K562 (cell line): ENCODE data around the gene KRTAP16-1. TPM values are rescaled to one million over a fixed set of nuclear protein-coding genes. Genes with fewer than 3 reads are reported as not detected.

Source experiments
- ATAC-seq: fragments of 200-7000 bp; cut with Tn5 transposase; 3 replicates; pipeline ENCODE4 v1.9.1; 2020; ENCODE audit warnings: moderate library complexity
- BruUV-seq: library from RNA; stranded (reverse); fragments of 400-500 nt; replicated peaks from 2 replicates; lab custom pipeline; 2021; lab: Mats Ljungman, UMichigan
- CTCF ChIA-PET: fragments of 300-600 bp; formaldehyde crosslinking; extraction: SDS; loops from one replicate; lab custom pipeline; 2021; ENCODE audit warnings: low intra/inter-chr PET ratio; lab: Yijun Ruan, JAX
- POLR2A ChIA-PET: fragments of 300-600, 350-650 bp; sonication (Branson Sonifier 250); formaldehyde crosslinking; extraction: SDS; loops from one replicate; lab custom pipeline; 2021; ENCODE audit warnings: antibody characterized with exemption, inconsistent platforms; lab: Yijun Ruan, JAX
- DNase-seq, 4 experiments: peaks; one replicate each; pipeline versions ENCODE4 v3.0.0 to v3.0.0-alpha.2; 2011 to 2018; ENCODE audit warnings: low spot score in 3 of 4, mixed read lengths in 3 of 4; ENCODE audit errors: extremely low read depth in 1 of 4
- FAIRE-seq: peaks from 2 replicates; lab custom pipeline; 2011; peaks lifted over from hg19 to GRCh38; lab: Jason Lieb, UNC
- H2AFZ ChIP-seq: 2 replicates; pipeline ENCODE4 v1.6.0; 2011; ENCODE audit warnings: low read depth, low read length, control low read depth, inconsistent platforms
- H3K27ac ChIP-seq: fragments of 200-600 bp; 3 replicates; pipeline ENCODE4 v1.8.0; 2011; ENCODE audit warnings: low read depth, mild to moderate bottlenecking, control low read depth, inconsistent platforms, low read length, moderate library complexity, mixed read lengths; ENCODE audit errors: extremely low read depth
- H3K27me3 ChIP-seq, 2 experiments: fragments of 300-600 bp in 1 of 2; 2 replicates in 1 of 2; 3 replicates in 1 of 2; pipeline versions ENCODE4 v1.6.0 to v1.8.0; 2011; ENCODE audit warnings: inconsistent platforms in 2 of 2, low read length in 2 of 2, mild to moderate bottlenecking in 1 of 2, mixed read lengths in 1 of 2, moderate library complexity in 1 of 2; ENCODE audit not compliant: control insufficient read depth in 2 of 2, insufficient read depth in 2 of 2
- H3K36me3 ChIP-seq: fragments of 300-600 bp; 3 replicates; pipeline ENCODE4 v1.8.0; 2011; ENCODE audit warnings: mild to moderate bottlenecking, low read length, inconsistent platforms; ENCODE audit not compliant: control insufficient read depth, insufficient read depth
- H3K4me1 ChIP-seq, 2 experiments: fragments of 200-600 bp in 1 of 2; replicated peaks in 1 of 2; 2 replicates in 1 of 2; 3 replicates in 1 of 2; pipeline versions ENCODE4 v1.5.1 to v1.8.0; 2011; ENCODE audit warnings: inconsistent platforms in 2 of 2, low read length in 2 of 2, mild to moderate bottlenecking in 1 of 2, mixed read lengths in 1 of 2, moderate library complexity in 1 of 2; ENCODE audit not compliant: control insufficient read depth in 2 of 2, insufficient read depth in 2 of 2
- H3K4me2 ChIP-seq: 2 replicates; pipeline ENCODE4 v1.6.1; 2011; ENCODE audit warnings: low read length, control low read depth, inconsistent platforms, mixed read lengths; ENCODE audit not compliant: insufficient read depth
- H3K4me3 ChIP-seq: fragments of 200-600 bp; sonication (generic), shearing (Covaris generic); 2 replicates; pipeline ENCODE4 v1.5.1; 2016; ENCODE audit warnings: control low read depth, inconsistent platforms
- H3K79me2 ChIP-seq: fragments of 200-600 bp; 3 replicates; pipeline ENCODE4 v1.8.0; 2011; ENCODE audit warnings: low read length, inconsistent platforms; ENCODE audit not compliant: control insufficient read depth, insufficient read depth
- H3K9ac ChIP-seq, 2 experiments: 2 replicates each; pipeline versions ENCODE4 v1.6.0 to v1.6.1; 2011; ENCODE audit warnings: low read depth in 2 of 2, low read length in 2 of 2, control low read depth in 1 of 2, inconsistent platforms in 1 of 2, mild to moderate bottlenecking in 1 of 2, mixed read lengths in 1 of 2; ENCODE audit not compliant: insufficient read depth in 1 of 2
- H3K9me1 ChIP-seq: one replicate; pipeline ENCODE4 v1.6.0; 2011; ENCODE audit warnings: inconsistent platforms, mild to moderate bottlenecking, low read length, moderate library complexity; ENCODE audit not compliant: control insufficient read depth, insufficient read depth
- H3K9me3 ChIP-seq: replicated peaks from 2 replicates; pipeline ENCODE4 v1.5.1; 2011; ENCODE audit warnings: low read depth, low read length, inconsistent platforms; ENCODE audit not compliant: control insufficient read depth, insufficient read depth
- H4K20me1 ChIP-seq: replicated peaks from 2 replicates; pipeline ENCODE4 v1.6.1; 2011; ENCODE audit warnings: low read length, inconsistent platforms, mixed read lengths; ENCODE audit not compliant: control insufficient read depth, insufficient read depth
- CEBPG ChIP-seq, 3 experiments: fragments of 200-800 bp in 1 of 3; sonication (Bioruptor generic) in 1 of 3; sonication (generic) in 1 of 3; formaldehyde crosslinking in 1 of 3; IDR thresholded peaks in 2 of 3; conservative IDR thresholded peaks in 1 of 3; 2 replicates each; pipeline versions ENCODE4 v1.6.1 to v1.8.0; 2016 to 2022; ENCODE audit warnings: missing compliant biosample characterization in 2 of 3, missing genetic modification characterization in 2 of 3, mild to moderate bottlenecking in 1 of 3, missing genetic modification reagents in 1 of 3
- IFI16 ChIP-seq: fragments of 250-450 bp; sonication (Bioruptor Pico); IDR thresholded peaks from 2 replicates; pipeline ENCODE4 v2.1.2; 2022; ENCODE audit warnings: mild to moderate bottlenecking, inconsistent platforms
- MTF1 ChIP-seq: fragments of 250-450 bp; sonication (Bioruptor Pico); IDR thresholded peaks from 2 replicates; pipeline ENCODE4 v1.9.0; 2021; ENCODE audit warnings: moderate library complexity, mild to moderate bottlenecking, inconsistent platforms, borderline replicate concordance
- SMARCB1 ChIP-seq: IDR thresholded peaks from 2 replicates; pipeline ENCODE4 v1.6.1; 2011; ENCODE audit warnings: improper control_type of control experiment, low read depth; ENCODE audit not compliant: insufficient read length
- SNIP1 ChIP-seq: fragments of 450-650 bp; IDR thresholded peaks from 2 replicates; pipeline ENCODE4 v1.7.1; 2017; ENCODE audit warnings: low read depth, mild to moderate bottlenecking
- XRCC3 ChIP-seq: fragments of 450-650 bp; IDR thresholded peaks from 2 replicates; pipeline ENCODE4 v1.6.1; 2017; ENCODE audit warnings: mild to moderate bottlenecking, moderate library complexity
- ZHX1 ChIP-seq: fragments of 150-350 bp; conservative IDR thresholded peaks from 2 replicates; pipeline ENCODE4 v1.6.1; 2014; ENCODE audit warnings: low read length
- ZKSCAN1 ChIP-seq: fragments of 150-350 bp; IDR thresholded peaks from 2 replicates; pipeline ENCODE4 v1.6.1; 2016; ENCODE audit warnings: low read depth, low read length
- WGBS: fragments of 100-300 bp; shearing (Covaris generic); methylation state at CpG from one replicate; pipeline ENCODE4 v1.1.6; 2016; ENCODE audit warnings: low coverage, mixed read lengths; ENCODE audit not compliant: insufficient coverage; ENCODE audit errors: missing lambda C conversion rate; 5-methylcytosine and 5-hydroxymethylcytosine counted together
- in situ Hi-C: fragments of 300-500 bp; cut with MboI; formaldehyde crosslinking; loops from 4 replicates; pipeline ENCODE4 v1.15.0; 2018; ENCODE audit warnings: inconsistent platforms, mixed read lengths
- intact Hi-C: fragments of 100-400 bp; cut with micrococcal nuclease; formaldehyde crosslinking; loops from 2 replicates; pipeline ENCODE4 v1.14.2; 2022
- polyA plus RNA-seq, 8 experiments: library from polyadenylated mRNA; depleted of rRNA in 4 of 8; stranded (reverse) in 5 of 8; unstranded in 3 of 8; fragments of >200 nt; fragmentation: Nextera tagmentation in 2 of 8; fragmentation: Illumina TruSeq in 1 of 8; extraction: Ambion mirVana in 2 of 8; extraction: Trizol in 1 of 8; gene quantifications; 2 replicates each; pipeline versions ENCODE4 v1.2.1 to v1.2.3, GENCODE V29; 2011 to 2014; ENCODE audit warnings: inconsistent platforms in 1 of 8, missing spikeins in 1 of 8
- total RNA-seq, 7 experiments: library from RNA; depleted of rRNA in 6 of 7; stranded (reverse); fragments of >200 nt in 6 of 7; fragmentation: Illumina TruSeq in 2 of 7; extraction: Trizol in 2 of 7; gene quantifications; 2 replicates each; pipeline versions ENCODE4 v1.2.1 to v1.2.3, GENCODE V29; 2011 to 2021; ENCODE audit warnings: low replicate concordance in 1 of 7
- TF ChIP-seq, protein P1 (sequence below), 2 experiments: fragments of 450-650 bp; formaldehyde crosslinking in 1 of 2; IDR thresholded peaks; 2 replicates each; pipeline versions ENCODE4 v1.4.0 to v1.6.1; 2014 to 2020; ENCODE audit warnings: mild to moderate bottlenecking in 2 of 2, borderline replicate concordance in 1 of 2, low read depth in 1 of 2
- TF ChIP-seq, protein P2 (sequence below): fragments of 450-650 bp; formaldehyde crosslinking; IDR thresholded peaks from 2 replicates; pipeline ENCODE4 v1.4.0; 2022; ENCODE audit warnings: mild to moderate bottlenecking, moderate library complexity

Gene KRTAP16-1
- total and polyA plus RNA-seq, 9 of the 15 experiments (the other 6 are each of a cell fraction or from before 2014, with no cell fraction given) = not detected

- Histone ChIP-seq H2AFZ (no peak overlapping the region), H3K36me3 (no peaks in the 10 kb centered on the region), H3K4me2 (no peak overlapping the region), H3K9me1 (no peaks in the 10 kb centered on the region), H3K79me2 (no peaks in the 10 kb centered on the region), H3K27me3 (no peaks in the 10 kb centered on the region), H3K4me1 (no peaks in the 10 kb centered on the region), H3K4me3 (no peak overlapping the region), H4K20me1 (no peaks in the 10 kb centered on the region), H3K9ac (no peak overlapping the region), H3K9me3 (no peaks in the 10 kb centered on the region), H3K27ac (no peak overlapping the region)
- 0% methylated on average over 2 of the region's 2 CpGs for WGBS
- CTCF ChIA-PET = no interaction called here
- POLR2A ChIA-PET = no interaction called here
- in situ Hi-C loops (no loop called here), intact Hi-C loops (no loop called here)
- ATAC-seq (no peak), DNase-seq (no peak), FAIRE-seq (no peak)
- no TSS peak for BruUV-seq
- TF ChIP-seq SMARCB1 (no peak), ZHX1 (no peak), ZKSCAN1 (no peak), MTF1 (CRISPR knock-in tag) (no peak), SNIP1 (no peak), IFI16 (CRISPR knock-in tag) (no peak), CEBPG (CRISPR knock-in tag; IDR thresholded peaks at IDR 0.05) (no peak), CEBPG (tag; conservative IDR thresholded peaks at IDR 0.05 in 1 of 2, IDR thresholded peaks at IDR 0.05 in 1 of 2) (no peak), XRCC3 (no peak)
- TF ChIP-seq, protein P1, sequence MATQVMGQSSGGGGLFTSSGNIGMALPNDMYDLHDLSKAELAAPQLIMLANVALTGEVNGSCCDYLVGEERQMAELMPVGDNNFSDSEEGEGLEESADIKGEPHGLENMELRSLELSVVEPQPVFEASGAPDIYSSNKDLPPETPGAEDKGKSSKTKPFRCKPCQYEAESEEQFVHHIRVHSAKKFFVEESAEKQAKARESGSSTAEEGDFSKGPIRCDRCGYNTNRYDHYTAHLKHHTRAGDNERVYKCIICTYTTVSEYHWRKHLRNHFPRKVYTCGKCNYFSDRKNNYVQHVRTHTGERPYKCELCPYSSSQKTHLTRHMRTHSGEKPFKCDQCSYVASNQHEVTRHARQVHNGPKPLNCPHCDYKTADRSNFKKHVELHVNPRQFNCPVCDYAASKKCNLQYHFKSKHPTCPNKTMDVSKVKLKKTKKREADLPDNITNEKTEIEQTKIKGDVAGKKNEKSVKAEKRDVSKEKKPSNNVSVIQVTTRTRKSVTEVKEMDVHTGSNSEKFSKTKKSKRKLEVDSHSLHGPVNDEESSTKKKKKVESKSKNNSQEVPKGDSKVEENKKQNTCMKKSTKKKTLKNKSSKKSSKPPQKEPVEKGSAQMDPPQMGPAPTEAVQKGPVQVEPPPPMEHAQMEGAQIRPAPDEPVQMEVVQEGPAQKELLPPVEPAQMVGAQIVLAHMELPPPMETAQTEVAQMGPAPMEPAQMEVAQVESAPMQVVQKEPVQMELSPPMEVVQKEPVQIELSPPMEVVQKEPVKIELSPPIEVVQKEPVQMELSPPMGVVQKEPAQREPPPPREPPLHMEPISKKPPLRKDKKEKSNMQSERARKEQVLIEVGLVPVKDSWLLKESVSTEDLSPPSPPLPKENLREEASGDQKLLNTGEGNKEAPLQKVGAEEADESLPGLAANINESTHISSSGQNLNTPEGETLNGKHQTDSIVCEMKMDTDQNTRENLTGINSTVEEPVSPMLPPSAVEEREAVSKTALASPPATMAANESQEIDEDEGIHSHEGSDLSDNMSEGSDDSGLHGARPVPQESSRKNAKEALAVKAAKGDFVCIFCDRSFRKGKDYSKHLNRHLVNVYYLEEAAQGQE (IDR thresholded peaks at IDR 0.05; ENCODE audit: borderline replicate concordance) = no peak
- TF ChIP-seq, protein P1 (CRISPR knock-in tag; IDR thresholded peaks at IDR 0.05; ENCODE audit: low read depth) = no peak
- TF ChIP-seq, protein P2, sequence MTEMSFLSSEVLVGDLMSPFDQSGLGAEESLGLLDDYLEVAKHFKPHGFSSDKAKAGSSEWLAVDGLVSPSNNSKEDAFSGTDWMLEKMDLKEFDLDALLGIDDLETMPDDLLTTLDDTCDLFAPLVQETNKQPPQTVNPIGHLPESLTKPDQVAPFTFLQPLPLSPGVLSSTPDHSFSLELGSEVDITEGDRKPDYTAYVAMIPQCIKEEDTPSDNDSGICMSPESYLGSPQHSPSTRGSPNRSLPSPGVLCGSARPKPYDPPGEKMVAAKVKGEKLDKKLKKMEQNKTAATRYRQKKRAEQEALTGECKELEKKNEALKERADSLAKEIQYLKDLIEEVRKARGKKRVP (CRISPR knock-in tag) = no peak
Measured at GRCh38 chr17:41351177-41351576, 42.1 kb upstream of the KRTAP16-1 start.
